Measurements from ENCODE around the gene C11orf98.

Gene C11orf98

GRCh38 chr11:62667460-62667859 lies 2.5 kb upstream of the C11orf98 start:
- no peak for DNase-seq (ENCODE audit: extremely low spot score)

DNA sequence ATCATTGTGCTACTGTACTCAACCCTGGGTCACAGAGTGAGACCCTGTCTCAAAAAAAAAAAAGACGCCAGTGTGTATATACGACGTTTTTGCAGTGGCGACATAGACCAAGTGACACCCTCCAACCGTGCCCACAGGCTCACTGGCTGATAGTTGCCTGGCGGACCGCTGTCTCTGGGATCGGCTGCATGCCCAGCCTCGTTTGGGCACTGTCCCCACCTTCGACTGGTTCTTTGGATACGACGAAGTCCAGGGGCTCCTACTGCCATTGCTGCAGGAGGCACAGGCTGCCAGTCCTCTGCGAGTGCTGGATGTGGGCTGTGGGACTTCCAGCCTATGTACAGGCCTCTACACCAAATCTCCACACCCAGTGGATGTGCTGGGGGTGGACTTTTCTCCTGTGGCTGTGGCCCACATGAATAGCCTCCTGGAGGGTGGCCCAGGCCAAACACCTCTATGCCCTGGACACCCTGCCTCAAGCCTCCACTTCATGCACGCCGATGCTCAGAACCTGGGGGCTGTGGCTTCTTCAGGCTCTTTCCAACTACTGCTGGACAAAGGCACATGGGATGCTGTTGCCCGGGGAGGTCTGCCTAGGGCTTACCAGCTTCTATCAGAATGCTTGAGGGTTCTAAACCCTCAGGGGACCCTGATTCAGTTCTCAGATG lies 1.4 kb upstream of the C11orf98 start:
- ChIA-PET POLR2A (interaction anchor here (0.8 to 7.2 kb wide), 9 partner anchors 10 to 87 kb away, joined by 5 to 90 read pairs (median 12); partner anchors contain the start of genes B3GAT3, EML3, INTS5 and MTA2), CTCF (no interaction called here)
- TF ChIP-seq NFRKB (IDR thresholded peaks at IDR 0.05) (no peak), FOXK2 (IDR thresholded peaks at IDR 0.05) (no peak), BHLHE40 (IDR thresholded peaks at IDR 0.05; ENCODE audit: borderline replicate concordance) (no peak), HDGF (IDR thresholded peaks at IDR 0.05; ENCODE audit: borderline replicate concordance) (no peak), ZNF384 (IDR thresholded peaks at IDR 0.05) (no peak), SUZ12 (IDR thresholded peaks at IDR 0.05) (no peak), L3MBTL2 (conservative IDR thresholded peaks at IDR 0.05) (no peak), SP1 (IDR thresholded peaks at IDR 0.05) (no peak)
- no peak for DNase-seq (ENCODE audit: extremely low spot score)

More at GRCh38 chr11:62667460-62667859, 2.5 kb upstream of the C11orf98 start:
- ChIA-PET CTCF (interaction anchor here (1.2 kb wide), 1 partner anchor 56 kb away, joined by 3 read pairs; no protein-coding TSS in a partner anchor), POLR2A (interaction anchor here (1.0 to 7.2 kb wide), 6 partner anchors 11 to 94 kb away, joined by 3 to 61 read pairs (median 9); partner anchors contain the start of genes BSCL2, EEF1G, GNG3 and INTS5)
- TF ChIP-seq L3MBTL2 (conservative IDR thresholded peaks at IDR 0.05) (no peak), ELF4 (IDR thresholded peaks at IDR 0.05) (no peak), SP1 (IDR thresholded peaks at IDR 0.05) (no peak), FOXK2 (IDR thresholded peaks at IDR 0.05) (no peak), ARNT (IDR thresholded peaks at IDR 0.05) (no peak), TARDBP (IDR thresholded peaks at IDR 0.05) (no peak), HDGF (IDR thresholded peaks at IDR 0.05; ENCODE audit: borderline replicate concordance) (no peak), PKNOX1 (IDR thresholded peaks at IDR 0.05) (no peak), CTBP1 (IDR thresholded peaks at IDR 0.05; ENCODE audit: borderline replicate concordance) (no peak), BHLHE40 (IDR thresholded peaks at IDR 0.05; ENCODE audit: borderline replicate concordance) (no peak), LEF1 (IDR thresholded peaks at IDR 0.05; ENCODE audit: borderline replicate concordance) (no peak), FOXM1 (IDR thresholded peaks at IDR 0.05; ENCODE audit: borderline replicate concordance) (no peak), NFRKB (IDR thresholded peaks at IDR 0.05) (no peak), SUZ12 (IDR thresholded peaks at IDR 0.05) (no peak), FOXA1 (IDR thresholded peaks at IDR 0.05) (no peak), ZNF384 (IDR thresholded peaks at IDR 0.05) (no peak)

DNA sequence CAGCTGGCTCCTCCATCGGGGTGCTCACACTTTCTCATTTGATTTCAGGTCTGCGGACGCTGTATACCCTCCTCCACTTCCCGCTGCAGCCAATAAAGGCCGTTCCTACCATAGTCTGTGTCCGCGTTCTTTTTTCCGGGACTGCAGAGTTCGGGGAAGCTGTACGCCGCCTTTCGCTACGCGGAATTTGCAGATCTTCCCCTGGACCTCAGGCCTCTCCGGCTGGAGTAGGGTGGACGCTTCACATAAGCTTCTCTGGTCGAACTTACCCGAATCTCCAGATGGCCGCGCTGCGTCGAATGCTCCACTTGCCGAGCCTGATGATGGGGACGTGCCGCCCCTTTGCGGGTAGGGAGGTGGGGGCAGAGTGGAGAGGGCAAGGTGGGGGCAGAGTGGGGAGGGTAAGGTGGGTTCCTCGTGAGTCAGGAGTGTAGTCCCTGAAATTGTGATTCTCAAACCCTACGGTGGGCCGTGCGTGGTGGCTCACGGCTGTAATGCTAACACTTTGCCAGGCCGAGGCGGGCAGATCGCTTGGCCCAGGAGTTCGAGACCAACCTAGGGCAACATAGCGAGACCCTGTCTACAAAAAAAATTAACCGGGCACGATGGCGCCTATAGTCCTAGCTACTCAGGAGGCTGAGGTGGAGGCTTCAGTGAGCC lies 719 bp upstream of the C11orf98 start:
- TF ChIP-seq NFRKB (IDR thresholded peaks at IDR 0.05) (no peak), L3MBTL2 (conservative IDR thresholded peaks at IDR 0.05) (peak; percentile 24; the same call in 1 of the 2 replicates)
- POLR2A ChIA-PET = interaction anchor here (0.9 to 3.7 kb wide), 23 partner anchors 10 to 216 kb away, joined by 3 to 90 read pairs (median 7); partner anchors contain the start of genes B3GAT3, EEF1G, EML3 and GANAB
- CTCF ChIA-PET = no interaction called here
- peak; percentile 18 for DNase-seq (ENCODE audit: extremely low spot score)

GRCh38 chr11:62664405-62665074 lies 470 bp downstream of the C11orf98 start:
- TF ChIP-seq SP1 (IDR thresholded peaks at IDR 0.05) (no peak), FOXM1 (IDR thresholded peaks at IDR 0.05; ENCODE audit: borderline replicate concordance) (no peak), PKNOX1 (IDR thresholded peaks at IDR 0.05) (no peak), FOXA1 (IDR thresholded peaks at IDR 0.05) (no peak), NFRKB (IDR thresholded peaks at IDR 0.05) (no peak), HDGF (IDR thresholded peaks at IDR 0.05; ENCODE audit: borderline replicate concordance) (no peak), ARNT (IDR thresholded peaks at IDR 0.05) (no peak), SUZ12 (IDR thresholded peaks at IDR 0.05) (no peak), FOXK2 (IDR thresholded peaks at IDR 0.05) (no peak), CTBP1 (IDR thresholded peaks at IDR 0.05; ENCODE audit: borderline replicate concordance) (no peak), TARDBP (IDR thresholded peaks at IDR 0.05) (no peak), ZNF384 (IDR thresholded peaks at IDR 0.05) (no peak), LEF1 (IDR thresholded peaks at IDR 0.05; ENCODE audit: borderline replicate concordance) (no peak), L3MBTL2 (conservative IDR thresholded peaks at IDR 0.05) (no peak), BHLHE40 (IDR thresholded peaks at IDR 0.05; ENCODE audit: borderline replicate concordance) (no peak)
- DNase-seq (ENCODE audit: extremely low spot score) = no peak
- ChIA-PET POLR2A (interaction anchor here (0.6 to 3.7 kb wide), 29 partner anchors 10 to 377 kb away, joined by 3 to 90 read pairs (median 5); partner anchors contain the start of genes B3GAT3, EEF1G, EML3 and GANAB), CTCF (no interaction called here)

GRCh38 chr11:62656796-62657429 lies 8.1 kb downstream of the C11orf98 start:
- CTCF ChIA-PET = no interaction called here

More at GRCh38 chr11:62656796-62657429, 8.1 kb downstream of the C11orf98 start:
- POLR2A ChIA-PET = interaction anchor here (1.2 to 5.1 kb wide), 4 partner anchors 7 to 185 kb away, joined by 3 to 90 read pairs (median 32); partner anchors contain the start of genes C11orf98, CSKMT, GANAB and LBHD1
- DNase-seq (ENCODE audit: extremely low spot score) = no peak
- TF ChIP-seq PKNOX1 (IDR thresholded peaks at IDR 0.05) (no peak), ELF4 (IDR thresholded peaks at IDR 0.05) (no peak), CTBP1 (IDR thresholded peaks at IDR 0.05; ENCODE audit: borderline replicate concordance) (no peak)
